ENCODE data around the gene WWOX. TPM values are rescaled to one million over a fixed set of nuclear protein-coding genes. Genes with fewer than 3 reads are reported as not detected.

Gene WWOX
- polyA plus RNA-seq, 2 of the 4 experiments (the other 2 are of a cell fraction), result 16.0 to 17.2 TPM

GRCh38 chr16:79064256-79064972, 965.0 kb downstream of the WWOX start:
- CTCF ChIA-PET, result no interaction called here
- TF ChIP-seq MAZ (IDR thresholded peaks at IDR 0.05; ENCODE audit: borderline replicate concordance, low read depth, low read length) (no peak), CBX8 (IDR thresholded peaks at IDR 0.05) (no peak), CBX2 (IDR thresholded peaks at IDR 0.05; ENCODE audit: borderline replicate concordance, low read depth) (no peak), RAD21 (conservative IDR thresholded peaks at IDR 0.05 in 1 of 2, IDR thresholded peaks at IDR 0.05 in 1 of 2) (no peak), CHD2 (IDR thresholded peaks at IDR 0.05; ENCODE audit: low read length, partially characterized antibody) (no peak), MAFK (IDR thresholded peaks at IDR 0.05; ENCODE audit: partially characterized antibody) (peak; percentile 99)
- ATAC-seq, result no peak
- POLR2A ChIA-PET, result no interaction called here
- Histone ChIP-seq H3K4me2 (no peak overlapping the region), H3K9me3 (no peaks in the 10 kb centered on the region), H3K27ac (no peak overlapping the region), H3K4me1 (no peaks in the 10 kb centered on the region), H3K4me3 (no peak overlapping the region)
- WGBS (ENCODE audit: missing lambda C conversion rate), result 45% methylated on average over 15 of the region's 15 CpGs
- FAIRE-seq, result no peak
- DNase-seq (ENCODE audit: low read depth in 1 of 2, low spot score in 1 of 2), result no peak

GRCh38 chr16:79066561-79066960, 967.1 kb downstream of the WWOX start:
- DNase-seq (ENCODE audit: low read depth in 1 of 2, low spot score in 1 of 2) (no peak), FAIRE-seq (no peak), ATAC-seq (no peak)
- Histone ChIP-seq H3K9me3 (no peaks in the 10 kb centered on the region), H3K4me2 (no peak overlapping the region), H3K4me1 (no peaks in the 10 kb centered on the region), H3K4me3 (no peak overlapping the region), H3K27ac (no peak overlapping the region)
- ChIA-PET CTCF (interaction anchor here (0.5 kb wide), 1 partner anchor 1441 kb away, joined by 3 read pairs; no protein-coding TSS in a partner anchor), POLR2A (no interaction called here)
- WGBS (ENCODE audit: missing lambda C conversion rate), result 22% methylated on average over 7 of the region's 7 CpGs
- TF ChIP-seq NFE2L2 (conservative IDR thresholded peaks at IDR 0.05; ENCODE audit: low read length) (no peak), CTCF (IDR thresholded peaks at IDR 0.05) (no peak), CEBPB (IDR thresholded peaks at IDR 0.05) (no peak), HEYL (CRISPR knock-in tag; IDR thresholded peaks at IDR 0.05) (no peak), TFCP2L1 (CRISPR knock-in tag; IDR thresholded peaks at IDR 0.05) (no peak), SMC3 (IDR thresholded peaks at IDR 0.05) (no peak), RCOR1 (IDR thresholded peaks at IDR 0.05; ENCODE audit: low read depth, low read length) (no peak)

GRCh38 chr16:79067600-79067999, 968.1 kb downstream of the WWOX start:
- ChIA-PET CTCF (no interaction called here), POLR2A (no interaction called here)
- FAIRE-seq (no peak), DNase-seq (ENCODE audit: low read depth in 1 of 2, low spot score in 1 of 2) (no peak), ATAC-seq (no peak)
- Histone ChIP-seq H3K4me1 (no peaks in the 10 kb centered on the region), H3K4me3 (no peak overlapping the region), H3K9me3 (no peaks in the 10 kb centered on the region), H3K4me2 (no peak overlapping the region), H3K27ac (no peak overlapping the region)
- TF ChIP-seq NR3C1 (IDR thresholded peaks at IDR 0.05), result no peak
- TF ChIP-seq NFE2L2 (conservative IDR thresholded peaks at IDR 0.05; ENCODE audit: low read length), result no peak
- TF ChIP-seq CEBPB (IDR thresholded peaks at IDR 0.05), result no peak
- TF ChIP-seq NPAS2 (CRISPR knock-in tag; IDR thresholded peaks at IDR 0.05; ENCODE audit: borderline replicate concordance), result no peak
- no peak for TF ChIP-seq TP53 (CRISPR knock-in tag; IDR thresholded peaks at IDR 0.05)
- TF ChIP-seq MAX (IDR thresholded peaks at IDR 0.05), result no peak
- TF ChIP-seq CHD2 (IDR thresholded peaks at IDR 0.05; ENCODE audit: low read length, partially characterized antibody), result no peak
- TF ChIP-seq CBX8 (IDR thresholded peaks at IDR 0.05), result no peak
- TF ChIP-seq HDAC2 (IDR thresholded peaks at IDR 0.05), result no peak
- TF ChIP-seq GATA3 (IDR thresholded peaks at IDR 0.05; ENCODE audit: borderline replicate concordance), result no peak
- TF ChIP-seq PBX3 (IDR thresholded peaks at IDR 0.05), result no peak
- TF ChIP-seq TFCP2L1 (CRISPR knock-in tag; IDR thresholded peaks at IDR 0.05), result no peak
- no peak for TF ChIP-seq MAZ (IDR thresholded peaks at IDR 0.05; ENCODE audit: borderline replicate concordance, low read depth, low read length)
- no peak for TF ChIP-seq FOSB (CRISPR knock-in tag; IDR thresholded peaks at IDR 0.05)
- no peak for TF ChIP-seq ATOH8 (CRISPR knock-in tag; IDR thresholded peaks at IDR 0.05; ENCODE audit: low read depth)
- no peak for TF ChIP-seq SMC3 (IDR thresholded peaks at IDR 0.05)
- 31% methylated on average over 7 of the region's 7 CpGs for WGBS (ENCODE audit: missing lambda C conversion rate)
